ENCODE data around the gene AP2B1. TPM values are rescaled to one million over a fixed set of nuclear protein-coding genes. Genes with fewer than 3 reads are reported as not detected.

The AP2B1 gene
- total RNA-seq, 2 experiments from 2014 or later = 28.9 to 76.0 TPM

- Histone ChIP-seq H3K9me3 (ENCODE audit: low read length) (no peaks in the 10 kb centered on the region), H3K36me3 (ENCODE audit: insufficient read depth, low read length) (no peaks in the 10 kb centered on the region), H3K9me2 (ENCODE audit: insufficient read depth, low read length) (no peaks in the 10 kb centered on the region), H4K20me1 (ENCODE audit: insufficient read depth, low read length) (no peaks in the 10 kb centered on the region), H3K4me1 (ENCODE audit: insufficient read depth, low read length, poor library complexity, severe bottlenecking) (no peaks in the 10 kb centered on the region), H3K4me2 (ENCODE audit: low read length) (no peak overlapping the region), H3K27ac (ENCODE audit: low read depth, low read length, poor library complexity, severe bottlenecking) (no peak overlapping the region), H3K4me3 (ENCODE audit: low read depth, low read length, poor library complexity, severe bottlenecking) (no peak overlapping the region), H3K79me2 (ENCODE audit: insufficient read depth, low read depth, low read length) (no peaks in the 10 kb centered on the region), H2AFZ (ENCODE audit: low read length) (no peak overlapping the region)
- intact Hi-C loops (cut with micrococcal nuclease; ENCODE audit: unreplicated experiment) = loop anchor here (5.0 kb wide), 1 partner anchor 207 kb away; no protein-coding TSS in a partner anchor
- no peak for TF ChIP-seq EZH2phosphoT487 (IDR thresholded peaks at IDR 0.05; ENCODE audit: borderline replicate concordance, low read depth, low read length)
- no peak for TF ChIP-seq CTCF (conservative IDR thresholded peaks at IDR 0.05; ENCODE audit: low read length)
- no TSS peak for BruUV-seq (replicated peaks)
- CTCF ChIA-PET (ENCODE audit: unreplicated experiment) = no interaction called here
- no peak for DNase-seq (ENCODE audit: low spot score)
- POLR2A ChIA-PET = no interaction called here
Measured at GRCh38 chr17:35748979-35749378, 161.9 kb downstream of the AP2B1 start.

GRCh38 chr17:35749560-35750412 is 162.7 kb downstream of the AP2B1 start:
- no peak overlapping the region for H3K4me3 ChIP-seq (ENCODE audit: low read depth, low read length, poor library complexity, severe bottlenecking)
- ChIA-PET POLR2A (no interaction called here), CTCF (ENCODE audit: unreplicated experiment) (interaction anchor here (0.6 kb wide), 1 partner anchor 887 kb away, joined by 4 read pairs; no protein-coding TSS in a partner anchor)
- no peaks in the 10 kb centered on the region for H3K4me1 ChIP-seq (ENCODE audit: insufficient read depth, low read length, poor library complexity, severe bottlenecking)
- no peaks in the 10 kb centered on the region for H3K9me3 ChIP-seq (ENCODE audit: low read length)
- intact Hi-C loops (cut with micrococcal nuclease; ENCODE audit: unreplicated experiment) = loop anchor here (5.0 kb wide), 1 partner anchor 207 kb away; no protein-coding TSS in a partner anchor
- no peak overlapping the region for H3K27ac ChIP-seq (ENCODE audit: low read depth, low read length, poor library complexity, severe bottlenecking)
- no peak overlapping the region for H2AFZ ChIP-seq (ENCODE audit: low read length)
- no peak overlapping the region for H3K4me2 ChIP-seq (ENCODE audit: low read length)
- no peaks in the 10 kb centered on the region for H3K9me2 ChIP-seq (ENCODE audit: insufficient read depth, low read length)
- no peaks in the 10 kb centered on the region for H4K20me1 ChIP-seq (ENCODE audit: insufficient read depth, low read length)
- BruUV-seq (replicated peaks) = no TSS peak
- H3K36me3 ChIP-seq (ENCODE audit: insufficient read depth, low read length) = no peaks in the 10 kb centered on the region
- DNase-seq (ENCODE audit: low spot score) = no peak
- H3K79me2 ChIP-seq (ENCODE audit: insufficient read depth, low read depth, low read length) = no peaks in the 10 kb centered on the region
- TF ChIP-seq EZH2phosphoT487 (IDR thresholded peaks at IDR 0.05; ENCODE audit: borderline replicate concordance, low read depth, low read length) (no peak), CTCF (conservative IDR thresholded peaks at IDR 0.05; ENCODE audit: low read length) (no peak)
